ENCODE results near the gene HOXA6. TPM values are rescaled to one million over a fixed set of nuclear protein-coding genes. Genes with fewer than 3 reads are reported as not detected.

The HOXA6 gene
- total RNA-seq, 1 experiment from 2014 or later, result not detected

DNA sequence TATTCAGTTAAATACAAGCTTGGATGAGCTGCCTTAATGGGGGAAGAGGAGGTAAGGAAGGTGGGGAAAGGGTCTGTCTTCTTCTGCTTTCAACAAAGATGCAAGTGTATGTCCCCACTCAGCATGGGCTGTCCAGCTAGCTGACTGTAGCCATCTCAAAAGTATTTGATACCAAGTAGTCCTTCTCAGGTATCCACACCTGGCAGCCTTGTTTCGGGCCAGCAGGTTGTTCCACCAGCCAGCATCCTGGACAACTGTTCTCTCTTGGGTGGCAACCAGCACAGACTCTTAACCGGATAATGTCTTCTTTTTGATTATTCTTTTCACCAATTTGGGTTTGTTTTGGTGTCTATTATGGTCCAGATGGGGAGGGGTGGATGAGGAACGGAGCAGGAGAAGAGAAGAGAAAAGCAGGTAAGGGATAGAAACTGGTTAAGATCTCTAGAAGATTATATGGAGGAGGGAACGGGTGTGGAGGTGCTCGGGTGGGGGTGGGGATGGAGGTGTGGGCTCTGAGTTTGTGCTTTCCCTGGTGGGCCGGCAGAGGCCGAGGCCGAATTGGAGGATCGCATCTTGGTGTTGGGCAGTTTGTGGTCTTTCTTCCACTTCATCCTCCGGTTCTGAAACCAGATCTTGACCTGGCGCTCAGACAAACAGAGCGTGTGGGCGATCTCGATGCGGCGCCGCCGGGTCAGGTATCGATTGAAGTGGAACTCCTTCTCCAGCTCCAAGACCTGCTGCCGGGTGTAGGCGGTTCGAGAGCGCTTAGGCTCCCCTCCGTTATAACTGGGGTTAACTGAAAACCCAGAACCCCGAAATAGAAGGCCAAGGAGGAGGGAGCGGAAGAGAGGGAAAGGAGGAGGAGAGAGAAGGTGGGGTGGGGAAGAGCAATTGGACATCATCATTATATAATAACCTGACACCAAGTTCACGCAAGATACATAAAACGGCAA is 18.5 kb downstream of the HOXA6 start:
- Histone ChIP-seq H2BK12ac (ENCODE audit: insufficient read length, low read depth, low read length) (no peak overlapping the region), H2AK5ac (ENCODE audit: insufficient read length, low read length) (no peak overlapping the region), H4K5ac (ENCODE audit: insufficient read length, low read depth, low read length) (no peak overlapping the region), H3K23ac (ENCODE audit: insufficient read length, low read depth, low read length) (no peak overlapping the region), H3K27me3 (ENCODE audit: insufficient read depth, low read length) (peaks cover 95% of the 10 kb centered on the region), H3K9ac (ENCODE audit: extremely low read depth, insufficient read length, low read length) (no peak overlapping the region), H3K18ac (ENCODE audit: insufficient read length, low read depth, low read length) (no peak overlapping the region), H3K79me1 (ENCODE audit: insufficient read depth, low read depth, low read length, poor library complexity, severe bottlenecking) (no peaks in the 10 kb centered on the region), H4K8ac (replicated peaks; ENCODE audit: insufficient read length, low read depth, low read length) (no peak overlapping the region), H3K14ac (ENCODE audit: insufficient read depth, low read length) (no peak overlapping the region), H3K4me2 (ENCODE audit: insufficient read depth, insufficient read length, low read length) (no peak overlapping the region), H2BK15ac (ENCODE audit: low read depth, low read length) (no peak overlapping the region), H3K23me2 (ENCODE audit: insufficient read length, low read depth, low read length, poor library complexity, severe bottlenecking) (no peaks in the 10 kb centered on the region), H2BK120ac (ENCODE audit: low read depth, low read length, poor library complexity, severe bottlenecking) (no peak overlapping the region), H4K91ac (ENCODE audit: insufficient read length, low read depth, low read length) (no peak overlapping the region), H2BK20ac (ENCODE audit: low read depth, low read length, poor library complexity, severe bottlenecking) (no peak overlapping the region), H2AFZ (ENCODE audit: low read length) (no peak overlapping the region), H2BK5ac (ENCODE audit: insufficient read length, low read length) (no peak overlapping the region), H4K20me1 (ENCODE audit: control insufficient read depth, insufficient read depth, insufficient read length) (peaks cover 3% of the 10 kb centered on the region), H3K9me3 (ENCODE audit: control insufficient read depth, low read depth, low read length) (no peaks in the 10 kb centered on the region), H3K79me2 (ENCODE audit: insufficient read depth, low read length) (no peaks in the 10 kb centered on the region), H3K27ac (ENCODE audit: insufficient read length, low read depth, low read length) (no peak overlapping the region), H3K56ac (ENCODE audit: insufficient read length, low read depth, low read length) (no peak overlapping the region), H3K4ac (ENCODE audit: low read depth, low read length) (no peak overlapping the region), H3K4me1 (ENCODE audit: insufficient read depth, low read length) (no peaks in the 10 kb centered on the region), H3T11ph (ENCODE audit: low read length) (no peak overlapping the region)
- H3K27me3 Mint-ChIP-seq (ENCODE audit: low read depth), result peaks cover 97% of the 10 kb centered on the region
- no peak overlapping the region for H3K4me3 Mint-ChIP-seq
- no peak overlapping the region for H3K27ac Mint-ChIP-seq
- TF ChIP-seq, protein P1, sequence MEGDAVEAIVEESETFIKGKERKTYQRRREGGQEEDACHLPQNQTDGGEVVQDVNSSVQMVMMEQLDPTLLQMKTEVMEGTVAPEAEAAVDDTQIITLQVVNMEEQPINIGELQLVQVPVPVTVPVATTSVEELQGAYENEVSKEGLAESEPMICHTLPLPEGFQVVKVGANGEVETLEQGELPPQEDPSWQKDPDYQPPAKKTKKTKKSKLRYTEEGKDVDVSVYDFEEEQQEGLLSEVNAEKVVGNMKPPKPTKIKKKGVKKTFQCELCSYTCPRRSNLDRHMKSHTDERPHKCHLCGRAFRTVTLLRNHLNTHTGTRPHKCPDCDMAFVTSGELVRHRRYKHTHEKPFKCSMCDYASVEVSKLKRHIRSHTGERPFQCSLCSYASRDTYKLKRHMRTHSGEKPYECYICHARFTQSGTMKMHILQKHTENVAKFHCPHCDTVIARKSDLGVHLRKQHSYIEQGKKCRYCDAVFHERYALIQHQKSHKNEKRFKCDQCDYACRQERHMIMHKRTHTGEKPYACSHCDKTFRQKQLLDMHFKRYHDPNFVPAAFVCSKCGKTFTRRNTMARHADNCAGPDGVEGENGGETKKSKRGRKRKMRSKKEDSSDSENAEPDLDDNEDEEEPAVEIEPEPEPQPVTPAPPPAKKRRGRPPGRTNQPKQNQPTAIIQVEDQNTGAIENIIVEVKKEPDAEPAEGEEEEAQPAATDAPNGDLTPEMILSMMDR (conservative IDR thresholded peaks at IDR 0.05), result no peak
- peaks cover 0 to 6% of the 10 kb centered on the region in 2 experiments; a peak in 1 of 4 replicates for H3K4me1 Mint-ChIP-seq
- DNase-seq, result no peak
- H3K9me3 Mint-ChIP-seq, result peaks cover 4 to 11% of the 10 kb centered on the region in 2 experiments; a peak in 3 of 5 replicates
- no CpG with 5 or more reads among the region's 28 CpGs for WGBS (ENCODE audit: extremely low coverage, insufficient read length, low lambda C conversion rate)
- no peaks in the 10 kb centered on the region; a peak in 1 of 7 replicates for H3K36me3 Mint-ChIP-seq (ENCODE audit: insufficient read depth in 1 of 3, low read depth in 3 of 3)

All from H9 (cell line).